Testis (tissue), 3 donors: ENCODE results near the gene FHOD1. TPM values are rescaled to one million over a fixed set of nuclear protein-coding genes. Genes with fewer than 3 reads are reported as not detected.

Experiments used
- DNase-seq: peaks from one replicate; pipeline ENCODE4 v3.0.0-alpha.2; 2019
- H3K27ac ChIP-seq, 2 donors: fragments of 200-600 bp; sonication (generic); one replicate each; pipeline ENCODE4 v1.5.1; 2019
- H3K27me3 ChIP-seq: fragments of 200-600 bp; sonication (generic); one replicate; pipeline ENCODE4 v1.5.1; 2019
- H3K36me3 ChIP-seq: fragments of 200-600 bp; sonication (generic); one replicate; pipeline ENCODE4 v1.5.1; 2017; ENCODE audit warnings: low read depth; ENCODE audit errors: missing control alignments
- H3K4me1 ChIP-seq: fragments of 200-600 bp; sonication (generic); one replicate; pipeline ENCODE4 v1.5.1; 2019
- H3K4me3 ChIP-seq, 2 donors: fragments of 200-600 bp; sonication (generic); one replicate each; pipeline ENCODE4 v1.5.1; 2017 to 2019
- H3K9me3 ChIP-seq: fragments of 200-600 bp; sonication (generic); one replicate; pipeline ENCODE4 v1.5.1; 2017
- CTCF ChIP-seq, 3 experiments: fragments of 450-650 bp in 2 of 3; fragments of 200-600 bp in 1 of 3; sonication (generic) in 1 of 3; IDR thresholded peaks; one replicate each; pipeline ENCODE4 v1.5.1; 2016 to 2019; ENCODE audit warnings: antibody characterized with exemption in 3 of 3, mild to moderate bottlenecking in 2 of 3, moderate library complexity in 1 of 3
- POLR2A ChIP-seq: fragments of 450-650 bp; IDR thresholded peaks from one replicate; pipeline ENCODE4 v1.6.1; 2017; ENCODE audit warnings: antibody characterized with exemption, mild to moderate bottlenecking, moderate library complexity
- WGBS, 2 donors: methylation state at CpG; one replicate each; pipeline ENCODE4 v1.1.5; 2018; 5-methylcytosine and 5-hydroxymethylcytosine counted together
- intact Hi-C: fragments of 100-400 bp; cut with DNase I; formaldehyde crosslinking; loops from one replicate; pipeline ENCODE4 v1.15.1; 2023; ENCODE audit warnings: low total_unique reads
- polyA plus RNA-seq: library from polyadenylated mRNA; stranded (reverse); fragments of 350-450 nt; fragmentation: Illumina TruSeq; extraction: RNeasy Lipid Tissue Mini Kit (QIAGEN cat#74804); gene quantifications from one replicate; pipeline ENCODE4 v1.2.3, GENCODE V29; 2014; ENCODE audit warnings: low read depth, low replicate concordance; ENCODE audit not compliant: insufficient read depth
- total RNA-seq, 2 donors: library from RNA; depleted of rRNA; stranded (reverse); fragments of >200 nt; gene quantifications; one replicate each; pipeline ENCODE4 v1.2.3, GENCODE V29; 2016

Gene FHOD1
- total and polyA plus RNA-seq, 3 donors from 2014 or later, result 17.0 to 40.0 (median 28.8) TPM

- Histone ChIP-seq H3K27me3 (no peaks in the 10 kb centered on the region), H3K9me3 (no peaks in the 10 kb centered on the region), H3K4me3 (no peak overlapping the region), H3K4me1 (peaks cover 20% of the 10 kb centered on the region), H3K27ac (no peak overlapping the region), H3K36me3 (no peaks in the 10 kb centered on the region)
- no peak for DNase-seq
- WGBS, 2 donors, result 95 to 100% methylated on average over 4 to 9 of the region's 9 CpGs
- intact Hi-C loops, result no loop called here
- TF ChIP-seq POLR2A (no peak), CTCF (IDR thresholded peaks at IDR 0.05) (no peak)
Measured at GRCh38 chr16:67238806-67239470, 8.3 kb downstream of the FHOD1 start.

GRCh38 chr16:67238278-67238575 lies 9.1 kb downstream of the FHOD1 start:
- Histone ChIP-seq H3K4me1 (peaks cover 17% of the 10 kb centered on the region), H3K27ac (no peak overlapping the region), H3K4me3 (no peak overlapping the region), H3K27me3 (no peaks in the 10 kb centered on the region), H3K9me3 (no peaks in the 10 kb centered on the region), H3K36me3 (no peaks in the 10 kb centered on the region)
- no peak for DNase-seq
- no peak for TF ChIP-seq POLR2A
- no peak for TF ChIP-seq CTCF (IDR thresholded peaks at IDR 0.05)
- intact Hi-C loops, result no loop called here
- WGBS, 2 donors, result 96 to 100% methylated on average over 1 to 3 of the region's 3 CpGs

- Histone ChIP-seq H3K27ac (no peak overlapping the region), H3K4me1 (peaks cover 16% of the 10 kb centered on the region), H3K36me3 (no peaks in the 10 kb centered on the region), H3K27me3 (no peaks in the 10 kb centered on the region), H3K4me3 (no peak overlapping the region), H3K9me3 (no peaks in the 10 kb centered on the region)
- DNase-seq, result no peak
- TF ChIP-seq CTCF (IDR thresholded peaks at IDR 0.05) (no peak), POLR2A (no peak)
- intact Hi-C loops, result no loop called here
- 81 to 84% methylated on average over 8 to 16 of the region's 16 CpGs for WGBS, 2 donors
Measured at GRCh38 chr16:67237396-67238277, 9.6 kb downstream of the FHOD1 start.

- H3K27me3 ChIP-seq, result no peaks in the 10 kb centered on the region
- intact Hi-C loops, result no loop called here
- peaks cover 12% of the 10 kb centered on the region for H3K4me1 ChIP-seq
- TF ChIP-seq POLR2A, result no peak
- no peak for TF ChIP-seq CTCF (IDR thresholded peaks at IDR 0.05)
- H3K4me3 ChIP-seq, result peak overlapping the region in 1 of 2 donors; percentile 20
- 58 to 70% methylated on average over 41 to 50 of the region's 50 CpGs for WGBS, 2 donors
- H3K9me3 ChIP-seq, result no peaks in the 10 kb centered on the region
- no peaks in the 10 kb centered on the region for H3K36me3 ChIP-seq
- DNase-seq, result peak; percentile 80
- no peak overlapping the region for H3K27ac ChIP-seq
Measured at GRCh38 chr16:67236563-67237395, 10.5 kb downstream of the FHOD1 start.
